ENCODE measurements around the gene GPR84.
"Not testable (repeated sequence)": the region's sequence is repeated elsewhere in the genome, so short reads cannot be mapped to it uniquely, and the experiment has no call there.

Gene GPR84

GRCh38 chr12:54356228-54356627 lies 8.1 kb downstream of the GPR84 start:
- DNase-seq (ENCODE audit: low read depth in 2 of 2), result no peak

DNA sequence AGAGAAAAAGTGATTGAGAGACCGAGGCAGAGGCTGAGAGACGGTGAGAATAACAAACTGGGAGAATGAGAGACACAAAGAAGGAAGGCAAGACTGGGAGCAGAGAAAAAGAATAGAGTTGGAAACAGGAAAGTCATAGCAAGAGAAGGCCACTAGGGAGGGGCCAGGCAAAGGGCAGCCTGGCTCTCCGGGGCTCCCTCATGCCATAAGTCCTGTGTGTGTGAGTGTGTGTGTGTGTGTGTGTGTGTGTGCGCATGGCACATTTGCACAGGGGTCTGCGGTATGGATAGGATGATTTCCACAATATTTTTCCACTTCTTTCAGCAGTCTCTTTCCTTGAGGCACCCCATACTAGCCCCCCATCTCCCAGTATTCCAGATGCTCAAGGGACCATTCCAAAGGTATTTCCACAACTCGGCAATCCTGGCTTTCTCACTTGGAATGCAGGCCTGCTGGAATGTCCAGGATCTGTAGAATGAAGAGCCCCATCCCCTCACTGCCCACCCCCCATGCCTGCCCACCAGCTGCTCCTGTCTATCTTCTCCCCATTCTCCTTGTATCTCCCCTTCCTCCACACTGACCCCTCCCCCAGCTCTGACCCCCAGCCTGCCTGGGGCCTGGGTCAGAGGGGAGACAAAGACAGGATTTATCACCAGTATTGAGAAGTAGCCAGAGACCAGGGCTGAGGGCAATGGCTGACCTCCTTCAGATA lies 9.0 kb downstream of the GPR84 start:
- DNase-seq (ENCODE audit: low read depth in 2 of 2), result no peak

DNA sequence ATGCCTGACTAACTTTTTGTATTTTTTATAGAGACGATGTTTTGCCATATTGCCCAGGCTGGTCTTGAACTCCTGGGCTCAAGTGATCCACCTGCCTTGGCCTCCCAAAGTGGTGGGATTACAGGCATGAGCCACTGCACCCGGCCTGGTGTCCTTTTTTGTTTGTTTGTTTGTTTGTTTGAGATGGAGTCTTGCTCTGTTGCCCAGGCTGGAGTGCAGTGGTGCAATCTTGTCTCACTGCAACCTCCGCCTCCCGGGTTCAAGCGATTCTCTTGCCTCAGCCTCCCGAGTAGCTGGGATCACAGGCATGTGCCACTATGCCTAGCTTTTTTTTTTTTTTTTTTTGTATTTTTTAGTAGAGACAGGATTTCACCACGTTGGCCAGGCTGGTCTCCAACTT lies 10.0 kb downstream of the GPR84 start:
- not testable (repeated sequence) for DNase-seq (ENCODE audit: low read depth in 2 of 2)

DNA sequence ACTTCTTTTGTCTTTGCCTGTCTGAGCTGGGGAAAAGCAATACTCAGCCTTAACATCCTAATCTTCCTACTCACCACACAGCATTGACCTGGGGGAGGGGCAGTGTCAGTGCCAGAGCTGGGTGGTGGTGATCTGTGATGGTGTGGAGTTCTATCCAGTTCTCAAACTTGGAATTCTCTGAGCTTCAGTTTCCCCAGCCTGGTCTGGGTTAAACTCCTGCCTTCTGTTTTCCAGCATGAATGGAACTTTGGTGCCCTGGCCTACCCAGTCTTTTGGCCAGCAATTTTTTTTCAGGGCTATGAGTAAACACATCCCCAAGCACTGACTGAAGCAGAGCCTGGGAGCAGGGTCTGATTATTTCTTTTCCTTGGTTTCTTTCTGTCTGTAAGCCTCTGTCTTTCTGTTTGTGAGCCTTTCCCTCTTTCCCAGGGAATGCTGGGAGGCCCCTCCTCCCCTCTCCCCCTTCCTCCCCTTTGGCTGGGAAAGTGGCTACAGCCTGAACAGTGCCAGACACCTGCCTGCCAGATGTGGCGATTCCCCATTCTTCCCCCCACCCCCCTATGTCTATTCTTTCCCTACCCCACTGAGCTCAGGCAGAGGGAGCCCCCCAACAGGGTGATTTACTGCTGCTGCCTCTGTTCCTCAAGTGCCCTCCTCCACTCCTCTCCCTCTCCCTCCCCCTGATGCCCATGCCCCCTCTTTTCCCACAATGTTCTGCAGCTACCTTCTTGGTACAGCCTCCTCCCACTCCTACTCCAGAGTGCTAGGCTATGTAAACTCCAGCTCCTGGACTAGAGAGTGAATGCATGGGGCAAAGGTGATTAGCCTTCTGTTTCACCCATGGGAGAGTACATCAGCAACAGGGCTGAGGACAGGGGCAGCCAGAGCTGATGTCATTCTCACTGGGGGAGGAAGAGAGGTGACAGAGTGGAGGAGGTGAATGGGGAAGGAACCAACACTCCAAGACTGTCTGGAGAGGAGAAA lies 11.1 kb downstream of the GPR84 start:
- DNase-seq (ENCODE audit: low read depth in 2 of 2), result no peak

GRCh38 chr12:54352022-54352531 lies 12.2 kb downstream of the GPR84 start:
- DNase-seq (ENCODE audit: low read depth in 2 of 2), result peak; percentile 20 to 40

DNA sequence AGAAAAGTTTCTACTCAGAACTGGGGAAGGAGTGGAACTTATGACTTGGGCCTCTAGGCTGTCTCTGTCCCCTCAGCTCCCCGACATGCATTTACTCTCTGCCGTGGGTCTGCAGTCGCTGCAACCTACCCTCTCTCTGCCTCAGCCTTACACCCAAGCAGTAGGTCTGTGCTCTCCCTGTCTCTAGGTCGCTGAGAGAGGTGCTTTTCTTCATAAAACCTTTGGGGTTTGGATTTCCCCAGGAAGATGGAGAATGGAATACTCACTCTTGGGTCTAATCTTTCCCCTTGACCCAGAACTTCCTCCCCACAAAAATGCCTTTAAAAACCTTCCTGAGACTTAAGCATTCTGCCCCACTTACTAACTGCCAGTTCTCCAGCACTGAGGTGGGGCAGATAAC lies 12.9 kb downstream of the GPR84 start:
- DNase-seq (ENCODE audit: low read depth in 2 of 2), result no peak

GRCh38 chr12:54350743-54351142 lies 13.5 kb downstream of the GPR84 start:
- DNase-seq (ENCODE audit: low read depth in 2 of 2), result no peak

- DNase-seq (ENCODE audit: low read depth in 2 of 2), result no peak
Observed at GRCh38 chr12:54349679-54350078, 14.6 kb downstream of the GPR84 start.

GRCh38 chr12:54349036-54349435 lies 15.2 kb downstream of the GPR84 start:
- no peak for DNase-seq (ENCODE audit: low read depth in 2 of 2)

DNA sequence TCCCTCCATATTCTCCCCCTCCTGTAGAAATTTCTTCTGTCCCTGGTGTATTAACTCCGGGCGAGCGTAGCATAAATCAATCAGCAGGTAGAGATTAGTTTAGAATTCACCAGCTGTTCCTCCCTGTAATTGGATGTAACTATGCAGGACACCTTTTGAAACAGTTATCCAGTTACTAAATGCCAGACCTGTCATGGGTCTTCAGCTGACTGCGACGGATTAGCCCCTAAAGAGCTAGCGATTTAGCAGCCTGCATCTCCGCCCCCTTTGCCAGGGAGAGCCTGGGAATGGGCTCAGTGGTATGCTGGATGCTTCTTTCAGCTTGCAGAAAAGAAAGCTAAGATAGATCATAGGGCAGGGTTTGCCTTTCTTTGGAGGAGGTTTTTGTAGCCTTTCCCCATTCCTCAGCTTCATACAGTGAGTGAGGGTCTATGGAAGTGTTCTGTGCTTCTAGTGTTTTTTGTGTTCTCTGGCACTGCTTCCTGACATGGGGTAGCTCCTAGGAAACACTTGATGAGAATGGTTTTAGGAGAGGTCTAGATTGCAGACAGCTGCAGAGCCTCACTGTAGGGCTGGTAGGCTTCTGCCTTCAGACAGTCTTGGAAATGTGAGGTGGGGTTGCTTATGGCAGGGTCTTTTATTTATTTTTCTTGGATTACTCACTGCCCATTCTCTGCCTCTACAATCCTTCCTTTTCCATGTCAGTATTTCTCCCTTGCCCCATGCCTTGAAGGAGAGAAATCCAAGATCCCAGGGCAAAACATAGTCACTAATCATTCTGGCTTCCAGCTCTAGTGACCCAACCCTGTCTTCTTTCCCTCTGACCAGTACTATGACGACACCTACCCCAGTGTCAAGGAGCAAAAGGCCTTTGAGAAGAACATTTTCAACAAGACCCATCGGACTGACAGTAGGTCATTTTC lies 22.6 kb downstream of the GPR84 start:
- no peak for DNase-seq (ENCODE audit: low read depth in 2 of 2)

DNA sequence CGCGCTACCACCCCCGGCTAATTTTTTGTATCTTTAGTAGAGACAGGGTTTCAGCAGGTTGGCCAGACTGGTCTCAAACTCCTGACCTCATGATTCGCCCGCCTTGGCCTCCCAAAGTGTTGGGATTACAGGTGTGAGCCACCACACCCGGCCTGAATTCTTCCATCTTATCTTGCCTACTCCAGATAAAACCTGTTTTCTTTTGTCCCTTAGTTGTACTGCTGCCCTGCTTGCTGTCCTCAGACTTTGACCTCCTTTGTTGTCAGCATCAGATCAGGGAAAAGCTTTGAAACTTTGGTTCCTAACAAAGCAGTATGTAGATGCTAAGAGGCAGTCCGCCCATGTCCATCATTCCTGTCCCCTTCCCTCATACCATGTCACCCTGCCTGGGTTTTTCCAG lies 23.4 kb downstream of the GPR84 start:
- DNase-seq (ENCODE audit: low read depth in 2 of 2), result no peak

GRCh38 chr12:54338698-54339296 lies 25.5 kb downstream of the GPR84 start:
- no peak for DNase-seq (ENCODE audit: low read depth in 2 of 2)

- no peak for DNase-seq (ENCODE audit: low read depth in 2 of 2)
Observed at GRCh38 chr12:54337854-54338650, 26.2 kb downstream of the GPR84 start.

DNA sequence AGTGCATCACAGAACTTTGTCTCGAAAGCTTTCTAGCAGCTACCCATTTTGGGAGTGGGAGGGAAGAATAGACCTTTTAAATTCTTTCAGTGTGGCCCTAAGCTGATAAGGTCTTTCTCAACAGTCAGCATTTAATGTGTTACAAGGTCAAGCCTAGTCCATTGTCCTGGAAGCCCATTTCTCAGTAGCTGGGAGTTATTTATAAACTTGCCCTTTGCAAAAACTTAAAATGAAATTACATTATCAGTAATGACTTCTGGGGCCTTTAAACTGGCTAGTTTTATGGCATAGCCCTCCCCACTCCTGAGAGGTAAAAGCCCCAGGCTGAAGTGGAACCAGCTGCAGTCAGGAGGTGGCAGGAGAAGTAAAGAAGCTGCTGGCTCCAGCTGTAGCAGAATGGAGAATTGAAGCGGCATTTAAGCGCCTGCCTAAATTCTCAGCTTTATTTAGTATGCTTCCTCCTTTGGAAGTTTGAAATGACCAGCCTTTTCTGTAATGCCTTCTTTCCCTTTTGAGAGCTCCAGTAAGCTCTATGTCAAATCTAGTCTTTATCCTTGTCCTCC lies 26.9 kb downstream of the GPR84 start:
- DNase-seq (ENCODE audit: low read depth in 2 of 2), result no peak

- DNase-seq (ENCODE audit: low read depth in 2 of 2), result no peak
Observed at GRCh38 chr12:54333420-54334034, 30.8 kb downstream of the GPR84 start.

GRCh38 chr12:54331461-54331860 lies 32.8 kb downstream of the GPR84 start:
- DNase-seq (ENCODE audit: low read depth in 2 of 2), result no peak

DNA sequence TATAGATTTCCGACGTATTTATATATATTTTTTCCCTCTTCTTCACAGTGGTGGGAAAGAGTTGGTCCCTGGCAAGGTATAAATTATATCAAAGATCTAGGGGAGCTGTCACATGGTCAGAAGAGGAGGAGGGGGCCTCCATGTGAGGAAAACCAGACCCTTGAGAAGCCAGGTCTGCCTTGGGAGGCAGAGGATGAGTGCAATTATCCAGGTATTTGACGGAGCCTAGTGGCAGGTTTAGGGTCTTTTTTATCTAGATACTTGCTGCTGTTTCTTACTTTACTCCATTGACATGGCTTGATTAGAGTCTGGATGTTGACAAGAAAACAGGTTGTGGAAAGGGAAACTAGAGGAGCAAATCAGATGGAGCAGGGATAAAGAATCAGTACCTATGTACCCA lies 33.8 kb downstream of the GPR84 start:
- DNase-seq (ENCODE audit: low read depth in 2 of 2), result no peak

DNA sequence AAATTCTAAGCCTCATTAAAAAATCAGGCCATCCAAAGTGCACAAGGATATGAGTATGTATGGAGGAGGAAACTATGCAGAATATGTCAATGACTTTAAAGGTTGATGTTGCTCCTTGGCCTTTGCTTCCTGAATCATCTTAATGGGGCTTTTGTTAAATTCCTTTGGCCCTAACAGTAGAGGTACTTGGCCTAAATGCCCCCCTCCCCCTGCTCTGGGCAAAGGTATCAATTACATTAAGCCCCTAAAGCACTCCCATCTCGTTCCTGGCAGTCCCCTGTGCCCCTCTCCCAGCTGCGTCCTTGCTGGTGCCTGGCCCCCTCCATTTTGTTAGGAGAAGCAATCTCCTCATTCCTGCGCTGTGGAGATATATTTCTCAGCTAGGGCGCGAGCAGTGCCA lies 34.5 kb downstream of the GPR84 start:
- DNase-seq (ENCODE audit: low read depth in 2 of 2), result no peak

- no peak for DNase-seq (ENCODE audit: low read depth in 2 of 2)
Observed at GRCh38 chr12:54328595-54329337, 35.5 kb downstream of the GPR84 start.

All from stimulated activated CD4-positive, alpha-beta T cell treated with anti-CD3 and anti-CD28 coated beads, Interleukin-1b, Interleukin-23, amount 100 ng/mL, for 4 hours (primary cell).